SK-N-SH (cell line): ENCODE measurements around the gene FBXO45.

ENCODE experiments used
- CHD2 ChIP-seq: fragments of 150-350 bp; IDR thresholded peaks from 2 replicates; pipeline ENCODE4 v1.6.1; 2018; ENCODE audit warnings: low read length; ENCODE audit not compliant: partially characterized antibody
- EP300 ChIP-seq, 2 experiments: IDR thresholded peaks; 2 replicates each; pipeline versions ENCODE4 v1.4.0 to v1.6.1; 2012; ENCODE audit warnings: borderline replicate concordance in 1 of 2, low read depth in 1 of 2, low read length in 1 of 2
- FOXM1 ChIP-seq: IDR thresholded peaks from 2 replicates; pipeline ENCODE4 v1.4.0; 2012; ENCODE audit warnings: low read depth, mild to moderate bottlenecking
- GATA2 ChIP-seq: sonication (generic); formaldehyde crosslinking; IDR thresholded peaks from 2 replicates; pipeline ENCODE4 v1.5.0; 2020; ENCODE audit warnings: mild to moderate bottlenecking, missing genetic modification reagents
- JUND ChIP-seq: IDR thresholded peaks from 2 replicates; pipeline ENCODE4 v1.4.0; 2012
- NRF1 ChIP-seq: IDR thresholded peaks from 2 replicates; pipeline ENCODE4 v1.6.1; 2012; ENCODE audit warnings: low read depth, mild to moderate bottlenecking, low read length
- POLR2AphosphoS5 ChIP-seq: IDR thresholded peaks from 2 replicates; pipeline ENCODE4 v1.6.1; 2012; ENCODE audit warnings: low read depth, low read length
- RAD21 ChIP-seq: IDR thresholded peaks from 2 replicates; pipeline ENCODE4 v1.6.1; 2012; ENCODE audit warnings: mild to moderate bottlenecking, low read length
- TAF1 ChIP-seq: IDR thresholded peaks from 2 replicates; pipeline ENCODE4 v1.6.1; 2012; ENCODE audit warnings: low read depth, mild to moderate bottlenecking, low read length, moderate library complexity, borderline replicate concordance
- YY1 ChIP-seq: IDR thresholded peaks from 2 replicates; pipeline ENCODE4 v1.4.0; 2012; ENCODE audit warnings: low read depth, mild to moderate bottlenecking
- TF ChIP-seq, protein P1 (sequence below): fragments of 200-600 bp; sonication (generic); IDR thresholded peaks from 2 replicates; pipeline ENCODE4 v1.6.1; 2017; ENCODE audit warnings: antibody characterized with exemption, mild to moderate bottlenecking, moderate library complexity
- TF ChIP-seq, protein P2 (sequence below): IDR thresholded peaks from 2 replicates; pipeline ENCODE4 v1.6.1; 2012; ENCODE audit warnings: mild to moderate bottlenecking, low read depth, low read length, moderate library complexity
- TF ChIP-seq, protein P3 (sequence below): IDR thresholded peaks from 2 replicates; pipeline ENCODE4 v1.4.0; 2012; ENCODE audit warnings: low read depth, borderline replicate concordance
- TF ChIP-seq, protein P4 (sequence below): IDR thresholded peaks from 2 replicates; pipeline ENCODE4 v1.4.0; 2012; ENCODE audit warnings: low read depth

DNA sequence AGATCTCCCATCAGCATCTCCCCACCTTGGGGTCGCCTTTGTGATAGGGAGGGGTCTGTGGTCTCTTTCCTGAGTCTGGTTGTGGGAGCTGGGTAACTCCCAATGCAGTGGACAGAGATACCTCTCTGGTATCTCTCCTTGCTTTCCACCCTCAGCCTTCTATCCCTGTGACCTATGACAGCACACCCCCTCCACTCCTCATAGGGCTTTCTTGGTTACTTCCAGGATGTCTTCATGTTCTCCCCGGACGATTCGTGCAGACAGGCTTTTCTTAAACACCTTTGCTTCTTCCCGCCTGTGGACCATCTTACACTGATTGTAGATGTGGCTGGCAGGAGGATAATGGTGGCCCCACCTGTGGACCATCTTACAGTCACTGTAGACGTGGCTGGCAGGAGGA, 56.9 kb downstream of the FBXO45 start:
- TF ChIP-seq, protein P1, sequence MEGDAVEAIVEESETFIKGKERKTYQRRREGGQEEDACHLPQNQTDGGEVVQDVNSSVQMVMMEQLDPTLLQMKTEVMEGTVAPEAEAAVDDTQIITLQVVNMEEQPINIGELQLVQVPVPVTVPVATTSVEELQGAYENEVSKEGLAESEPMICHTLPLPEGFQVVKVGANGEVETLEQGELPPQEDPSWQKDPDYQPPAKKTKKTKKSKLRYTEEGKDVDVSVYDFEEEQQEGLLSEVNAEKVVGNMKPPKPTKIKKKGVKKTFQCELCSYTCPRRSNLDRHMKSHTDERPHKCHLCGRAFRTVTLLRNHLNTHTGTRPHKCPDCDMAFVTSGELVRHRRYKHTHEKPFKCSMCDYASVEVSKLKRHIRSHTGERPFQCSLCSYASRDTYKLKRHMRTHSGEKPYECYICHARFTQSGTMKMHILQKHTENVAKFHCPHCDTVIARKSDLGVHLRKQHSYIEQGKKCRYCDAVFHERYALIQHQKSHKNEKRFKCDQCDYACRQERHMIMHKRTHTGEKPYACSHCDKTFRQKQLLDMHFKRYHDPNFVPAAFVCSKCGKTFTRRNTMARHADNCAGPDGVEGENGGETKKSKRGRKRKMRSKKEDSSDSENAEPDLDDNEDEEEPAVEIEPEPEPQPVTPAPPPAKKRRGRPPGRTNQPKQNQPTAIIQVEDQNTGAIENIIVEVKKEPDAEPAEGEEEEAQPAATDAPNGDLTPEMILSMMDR: no peak
- TF ChIP-seq RAD21 (no peak), CHD2 (no peak), POLR2AphosphoS5 (no peak), GATA2 (no peak), NRF1 (no peak), EP300 (IDR thresholded peaks at IDR 0.05; ENCODE audit: borderline replicate concordance in 1 of 2, low read depth in 1 of 2, low read length in 1 of 2) (no peak), YY1 (no peak), JUND (no peak), FOXM1 (no peak), TAF1 (no peak)
- TF ChIP-seq, protein P2, sequence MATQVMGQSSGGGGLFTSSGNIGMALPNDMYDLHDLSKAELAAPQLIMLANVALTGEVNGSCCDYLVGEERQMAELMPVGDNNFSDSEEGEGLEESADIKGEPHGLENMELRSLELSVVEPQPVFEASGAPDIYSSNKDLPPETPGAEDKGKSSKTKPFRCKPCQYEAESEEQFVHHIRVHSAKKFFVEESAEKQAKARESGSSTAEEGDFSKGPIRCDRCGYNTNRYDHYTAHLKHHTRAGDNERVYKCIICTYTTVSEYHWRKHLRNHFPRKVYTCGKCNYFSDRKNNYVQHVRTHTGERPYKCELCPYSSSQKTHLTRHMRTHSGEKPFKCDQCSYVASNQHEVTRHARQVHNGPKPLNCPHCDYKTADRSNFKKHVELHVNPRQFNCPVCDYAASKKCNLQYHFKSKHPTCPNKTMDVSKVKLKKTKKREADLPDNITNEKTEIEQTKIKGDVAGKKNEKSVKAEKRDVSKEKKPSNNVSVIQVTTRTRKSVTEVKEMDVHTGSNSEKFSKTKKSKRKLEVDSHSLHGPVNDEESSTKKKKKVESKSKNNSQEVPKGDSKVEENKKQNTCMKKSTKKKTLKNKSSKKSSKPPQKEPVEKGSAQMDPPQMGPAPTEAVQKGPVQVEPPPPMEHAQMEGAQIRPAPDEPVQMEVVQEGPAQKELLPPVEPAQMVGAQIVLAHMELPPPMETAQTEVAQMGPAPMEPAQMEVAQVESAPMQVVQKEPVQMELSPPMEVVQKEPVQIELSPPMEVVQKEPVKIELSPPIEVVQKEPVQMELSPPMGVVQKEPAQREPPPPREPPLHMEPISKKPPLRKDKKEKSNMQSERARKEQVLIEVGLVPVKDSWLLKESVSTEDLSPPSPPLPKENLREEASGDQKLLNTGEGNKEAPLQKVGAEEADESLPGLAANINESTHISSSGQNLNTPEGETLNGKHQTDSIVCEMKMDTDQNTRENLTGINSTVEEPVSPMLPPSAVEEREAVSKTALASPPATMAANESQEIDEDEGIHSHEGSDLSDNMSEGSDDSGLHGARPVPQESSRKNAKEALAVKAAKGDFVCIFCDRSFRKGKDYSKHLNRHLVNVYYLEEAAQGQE: no peak
- TF ChIP-seq, protein P3, sequence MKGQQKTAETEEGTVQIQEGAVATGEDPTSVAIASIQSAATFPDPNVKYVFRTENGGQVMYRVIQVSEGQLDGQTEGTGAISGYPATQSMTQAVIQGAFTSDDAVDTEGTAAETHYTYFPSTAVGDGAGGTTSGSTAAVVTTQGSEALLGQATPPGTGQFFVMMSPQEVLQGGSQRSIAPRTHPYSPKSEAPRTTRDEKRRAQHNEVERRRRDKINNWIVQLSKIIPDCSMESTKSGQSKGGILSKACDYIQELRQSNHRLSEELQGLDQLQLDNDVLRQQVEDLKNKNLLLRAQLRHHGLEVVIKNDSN: no peak
- TF ChIP-seq, protein P4, sequence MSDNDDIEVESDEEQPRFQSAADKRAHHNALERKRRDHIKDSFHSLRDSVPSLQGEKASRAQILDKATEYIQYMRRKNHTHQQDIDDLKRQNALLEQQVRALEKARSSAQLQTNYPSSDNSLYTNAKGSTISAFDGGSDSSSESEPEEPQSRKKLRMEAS: no peak
